Stimulated activated CD8-positive, alpha-beta memory T cell treated with anti-CD3 and anti-CD28 coated beads, Interleukin-7, amount 100 ng/mL, for 4 hours (primary cell): ENCODE measurements around the gene ZNF280D.

ENCODE experiments used
- DNase-seq, 2 donors: peaks; one replicate each; pipeline ENCODE4 v3.0.0-alpha.2; 2020; ENCODE audit warnings: low read depth in 2 of 2

Gene ZNF280D

GRCh38 chr15:56631765-56632164 lies 101.5 kb downstream of the ZNF280D start:
- DNase-seq: no peak

GRCh38 chr15:56628893-56629532 lies 104.3 kb downstream of the ZNF280D start:
- DNase-seq: no peak

- DNase-seq: no peak
Observed at GRCh38 chr15:56619887-56620286, 113.4 kb downstream of the ZNF280D start.

- DNase-seq: no peak
Observed at GRCh38 chr15:56617628-56618027, 115.7 kb downstream of the ZNF280D start.

- DNase-seq: no peak
Observed at GRCh38 chr15:56616551-56616950, 116.8 kb downstream of the ZNF280D start.

- DNase-seq: no peak
Observed at GRCh38 chr15:56613811-56614210, 119.5 kb downstream of the ZNF280D start.

- DNase-seq: no peak
Observed at GRCh38 chr15:56608993-56609392, 124.3 kb downstream of the ZNF280D start.

- no peak for DNase-seq
Observed at GRCh38 chr15:56608140-56608778, 125.0 kb downstream of the ZNF280D start.

GRCh38 chr15:56602253-56602652 lies 131.1 kb downstream of the ZNF280D start:
- DNase-seq: no peak

GRCh38 chr15:56600380-56600779 lies 132.9 kb downstream of the ZNF280D start:
- DNase-seq: no peak

GRCh38 chr15:56598991-56599390 lies 134.3 kb downstream of the ZNF280D start:
- DNase-seq: no peak

GRCh38 chr15:56587686-56588085 lies 145.6 kb downstream of the ZNF280D start:
- no peak for DNase-seq

- no peak for DNase-seq
Observed at GRCh38 chr15:56586206-56586605, 147.1 kb downstream of the ZNF280D start.

GRCh38 chr15:56582785-56583184 lies 150.5 kb downstream of the ZNF280D start:
- no peak for DNase-seq
